ENCODE data around the gene GLS2. TPM values are rescaled to one million over a fixed set of nuclear protein-coding genes. Genes with fewer than 3 reads are reported as not detected.
A peak's percentile ranks its signal among the peaks of the same experiment; 100 is the strongest.

The GLS2 gene
- 1.9 and 2.7 TPM in 2 replicates for total RNA-seq (2022)
- Bru-seq, nascent RNA = percentile 30 among the genes with signal in this experiment
- percentile 45 among the genes with signal in this experiment for BruChase-seq, experiment 1, labeled RNA remaining after a 6-hour chase
- percentile 41 among the genes with signal in this experiment for BruChase-seq, experiment 2, labeled RNA remaining after a 2-hour chase
- long read RNA-seq, partial matches to known transcripts = 2 of 16 reads
- long read RNA-seq, other reads (novel, unspliced or antisense) = 12 of 16 reads

DNA sequence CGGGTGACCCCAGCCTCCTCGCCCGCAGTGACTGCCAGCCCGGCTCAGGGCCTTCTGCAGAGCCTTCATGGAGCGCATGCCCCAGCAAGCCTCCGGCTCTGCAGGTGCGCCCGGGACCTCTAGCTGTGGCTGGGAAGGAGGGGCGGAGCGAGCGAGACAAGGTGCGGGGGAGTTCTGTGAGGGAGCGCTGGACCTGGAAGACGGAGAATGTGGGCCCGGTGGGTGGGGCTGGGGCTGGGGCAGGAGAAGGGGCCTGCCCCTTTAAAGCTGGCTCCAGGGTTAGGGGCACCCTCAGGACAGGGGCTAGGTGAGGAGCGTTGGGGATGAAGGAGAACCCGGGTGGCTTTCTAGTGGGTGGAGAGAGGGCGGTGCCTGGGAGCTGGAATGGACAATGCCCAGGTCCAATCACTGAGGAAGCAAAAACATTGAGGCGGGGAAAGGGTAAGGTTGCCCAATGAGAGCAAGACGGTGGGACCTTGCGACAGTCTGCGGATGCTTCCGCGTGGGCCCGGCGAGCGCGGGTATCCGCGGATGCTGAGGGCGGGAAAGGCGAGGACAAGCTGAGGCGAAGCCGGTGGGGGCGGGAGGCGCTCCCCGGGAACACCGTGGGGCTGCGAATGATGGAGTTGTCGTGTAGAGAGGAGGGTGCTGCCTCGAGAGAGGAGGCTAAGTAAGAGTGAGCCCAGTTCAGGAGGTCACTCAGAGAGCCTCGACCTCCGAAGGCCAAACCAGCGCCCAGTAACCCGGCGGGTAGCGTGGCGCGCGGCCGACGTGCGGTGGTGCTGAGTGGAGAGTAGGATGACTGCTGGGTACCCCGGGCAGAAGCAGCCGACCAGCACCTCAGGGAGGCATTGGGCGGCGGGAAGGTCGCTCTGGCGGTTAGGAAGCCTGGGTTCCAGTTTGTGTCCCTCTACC is at the start of gene GLS2:
TSS of gene GLS2 (minus strand) at position 121 of the 915 bp plus-strand sequence. CDS start at position 78, 43 bp downstream.
- H3K36me3 Mint-ChIP-seq (ENCODE audit: insufficient read depth, unreplicated experiment) = peaks cover 22% of the 10 kb centered on the region
- intact Hi-C loops (cut with micrococcal nuclease; ENCODE audit: unreplicated experiment) = no loop called here
- CTCF ChIA-PET = interaction anchor here (0.6 to 1.3 kb wide), 6 partner anchors 8 to 264 kb away, joined by 3 to 6 read pairs (median 3); partner anchors contain the start of genes COQ10A and NABP2
- H3K4me3 Mint-ChIP-seq (ENCODE audit: low read depth, unreplicated experiment) = peak within 1 kb of the TSS; percentile 98
- H3K4me1 Mint-ChIP-seq (ENCODE audit: low read depth, unreplicated experiment) = peaks cover 18% of the 10 kb centered on the region
- TF ChIP-seq, protein P1, sequence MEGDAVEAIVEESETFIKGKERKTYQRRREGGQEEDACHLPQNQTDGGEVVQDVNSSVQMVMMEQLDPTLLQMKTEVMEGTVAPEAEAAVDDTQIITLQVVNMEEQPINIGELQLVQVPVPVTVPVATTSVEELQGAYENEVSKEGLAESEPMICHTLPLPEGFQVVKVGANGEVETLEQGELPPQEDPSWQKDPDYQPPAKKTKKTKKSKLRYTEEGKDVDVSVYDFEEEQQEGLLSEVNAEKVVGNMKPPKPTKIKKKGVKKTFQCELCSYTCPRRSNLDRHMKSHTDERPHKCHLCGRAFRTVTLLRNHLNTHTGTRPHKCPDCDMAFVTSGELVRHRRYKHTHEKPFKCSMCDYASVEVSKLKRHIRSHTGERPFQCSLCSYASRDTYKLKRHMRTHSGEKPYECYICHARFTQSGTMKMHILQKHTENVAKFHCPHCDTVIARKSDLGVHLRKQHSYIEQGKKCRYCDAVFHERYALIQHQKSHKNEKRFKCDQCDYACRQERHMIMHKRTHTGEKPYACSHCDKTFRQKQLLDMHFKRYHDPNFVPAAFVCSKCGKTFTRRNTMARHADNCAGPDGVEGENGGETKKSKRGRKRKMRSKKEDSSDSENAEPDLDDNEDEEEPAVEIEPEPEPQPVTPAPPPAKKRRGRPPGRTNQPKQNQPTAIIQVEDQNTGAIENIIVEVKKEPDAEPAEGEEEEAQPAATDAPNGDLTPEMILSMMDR (IDR thresholded peaks at IDR 0.05; ENCODE audit: unreplicated experiment) = no peak
- BruUV-seq (replicated peaks) = no TSS peak
- peak; percentile 82 for DNase-seq
- H3K27me3 Mint-ChIP-seq (ENCODE audit: unreplicated experiment) = peaks cover 45% of the 10 kb centered on the region
- peak within 1 kb of the TSS; percentile 83 for H3K27ac Mint-ChIP-seq (ENCODE audit: unreplicated experiment)
- peaks cover 3% of the 10 kb centered on the region for H3K9me3 Mint-ChIP-seq (ENCODE audit: low read depth, unreplicated experiment)

DNA sequence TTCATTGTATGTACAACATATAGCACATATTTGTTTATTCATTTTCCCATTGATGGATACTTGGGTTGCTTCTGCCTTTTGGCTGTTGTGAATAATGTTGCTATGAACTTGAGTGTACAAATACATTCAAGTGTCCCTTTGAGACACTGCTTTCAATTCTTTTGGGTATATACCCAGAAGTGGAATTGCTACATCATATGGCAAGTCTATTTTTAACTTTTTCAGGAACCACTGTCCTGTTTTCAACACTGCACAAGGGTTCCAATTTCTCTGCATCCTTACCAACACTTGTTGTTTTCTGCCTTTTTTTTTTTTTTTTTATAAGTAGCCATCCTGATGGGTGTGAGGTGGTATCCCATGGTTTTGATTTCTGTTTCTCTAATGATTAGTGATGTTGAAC is 49.6 kb upstream of the GLS2 start:
- TF ChIP-seq, protein P1 (IDR thresholded peaks at IDR 0.05; ENCODE audit: unreplicated experiment) = no peak
- no peaks in the 10 kb centered on the region for H3K27me3 Mint-ChIP-seq (ENCODE audit: unreplicated experiment)
- H3K36me3 Mint-ChIP-seq (ENCODE audit: insufficient read depth, unreplicated experiment) = peaks cover 18% of the 10 kb centered on the region
- peaks cover 33% of the 10 kb centered on the region for H3K4me1 Mint-ChIP-seq (ENCODE audit: low read depth, unreplicated experiment)
- H3K4me3 Mint-ChIP-seq (ENCODE audit: low read depth, unreplicated experiment) = no peak overlapping the region
- H3K27ac Mint-ChIP-seq (ENCODE audit: unreplicated experiment) = peak overlapping the region; percentile 8
- no peaks in the 10 kb centered on the region for H3K9me3 Mint-ChIP-seq (ENCODE audit: low read depth, unreplicated experiment)
- BruUV-seq (replicated peaks) = no TSS peak
- no peak for DNase-seq
- CTCF ChIA-PET = interaction anchor here (0.7 kb wide), 1 partner anchor 246 kb away, joined by 11 read pairs; no protein-coding TSS in a partner anchor
- intact Hi-C loops (cut with micrococcal nuclease; ENCODE audit: unreplicated experiment) = no loop called here

DNA sequence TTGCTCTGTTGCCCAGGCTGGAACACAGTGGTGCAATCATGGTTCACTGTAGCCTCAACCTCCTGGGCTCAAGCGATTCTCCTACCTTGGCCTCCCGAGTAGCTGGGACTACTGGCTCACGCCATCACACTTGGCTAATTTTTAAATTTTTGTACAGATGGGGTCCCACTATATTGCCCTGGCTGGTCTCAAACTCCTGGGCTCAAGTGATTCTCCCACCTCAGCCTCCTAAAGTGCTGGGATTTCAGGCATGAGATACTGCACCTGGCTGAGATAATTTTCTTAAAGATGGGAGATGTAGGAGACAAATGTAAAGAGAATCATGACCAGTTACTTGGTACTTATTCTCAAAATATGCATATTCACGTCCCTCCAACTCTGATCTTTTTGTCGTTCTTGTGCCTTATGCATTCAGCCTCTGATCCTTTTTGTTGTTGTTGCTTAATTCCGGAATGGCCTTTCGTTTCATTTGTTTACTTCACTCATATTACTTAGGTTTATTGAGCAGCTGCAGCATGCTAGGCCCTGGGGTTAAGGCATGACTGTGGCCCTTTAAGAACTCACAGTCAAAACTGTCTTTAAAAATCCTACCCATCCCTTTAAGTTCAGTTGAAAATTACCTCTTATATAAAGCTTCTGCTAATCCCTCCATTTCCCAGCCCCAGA is 42.6 kb upstream of the GLS2 start:
- no peaks in the 10 kb centered on the region for H3K27me3 Mint-ChIP-seq (ENCODE audit: unreplicated experiment)
- peaks cover 36% of the 10 kb centered on the region for H3K36me3 Mint-ChIP-seq (ENCODE audit: insufficient read depth, unreplicated experiment)
- TF ChIP-seq, protein P1 (IDR thresholded peaks at IDR 0.05; ENCODE audit: unreplicated experiment) = no peak
- H3K27ac Mint-ChIP-seq (ENCODE audit: unreplicated experiment) = no peak overlapping the region
- H3K9me3 Mint-ChIP-seq (ENCODE audit: low read depth, unreplicated experiment) = no peaks in the 10 kb centered on the region
- CTCF ChIA-PET = interaction anchor here (0.6 to 0.7 kb wide), 3 partner anchors 12 to 106 kb away, joined by 4 to 6 read pairs (median 5); no protein-coding TSS in a partner anchor
- H3K4me3 Mint-ChIP-seq (ENCODE audit: low read depth, unreplicated experiment) = no peak overlapping the region
- intact Hi-C loops (cut with micrococcal nuclease; ENCODE audit: unreplicated experiment) = no loop called here
- no TSS peak for BruUV-seq (replicated peaks)
- no peak for DNase-seq
- peaks cover 59% of the 10 kb centered on the region for H3K4me1 Mint-ChIP-seq (ENCODE audit: low read depth, unreplicated experiment)

DNA sequence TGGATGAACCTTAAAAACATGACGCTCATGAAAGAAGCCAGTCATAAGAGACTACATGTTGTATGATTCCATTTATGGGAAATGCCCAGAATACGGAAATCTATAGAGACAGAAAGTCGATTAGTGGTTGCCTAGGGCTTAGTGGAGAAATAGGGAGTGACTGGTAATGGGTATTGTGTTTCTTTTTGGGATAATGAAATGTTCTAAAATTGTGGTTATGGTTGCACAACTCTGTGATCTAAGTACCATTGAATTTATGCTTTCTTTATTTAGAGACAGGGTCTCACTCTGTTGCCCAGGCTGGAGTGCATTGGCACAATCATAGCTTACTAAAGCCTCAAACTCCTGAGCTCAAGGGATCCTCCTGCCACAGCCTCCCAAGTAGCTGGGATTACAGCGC is 41.7 kb upstream of the GLS2 start:
- H3K27ac Mint-ChIP-seq (ENCODE audit: unreplicated experiment) = peak overlapping the region; percentile 50
- H3K9me3 Mint-ChIP-seq (ENCODE audit: low read depth, unreplicated experiment) = no peaks in the 10 kb centered on the region
- H3K4me3 Mint-ChIP-seq (ENCODE audit: low read depth, unreplicated experiment) = peak overlapping the region; percentile 14
- H3K36me3 Mint-ChIP-seq (ENCODE audit: insufficient read depth, unreplicated experiment) = peaks cover 30% of the 10 kb centered on the region
- no peaks in the 10 kb centered on the region for H3K27me3 Mint-ChIP-seq (ENCODE audit: unreplicated experiment)
- DNase-seq = no peak
- CTCF ChIA-PET = interaction anchor here (0.6 to 0.7 kb wide), 3 partner anchors 11 to 107 kb away, joined by 4 to 6 read pairs (median 4); no protein-coding TSS in a partner anchor
- intact Hi-C loops (cut with micrococcal nuclease; ENCODE audit: unreplicated experiment) = no loop called here
- BruUV-seq (replicated peaks) = no TSS peak
- peaks cover 51% of the 10 kb centered on the region for H3K4me1 Mint-ChIP-seq (ENCODE audit: low read depth, unreplicated experiment)
- TF ChIP-seq, protein P1 (IDR thresholded peaks at IDR 0.05; ENCODE audit: unreplicated experiment) = no peak

All from Calu3 (cell line).